Mucosa of rectum (tissue), 2 donors: ENCODE data around the gene GAGE10.
A peak's percentile ranks its signal among the peaks of the same experiment; 100 is the strongest.
"Not testable (repeated sequence)": the region's sequence is repeated elsewhere in the genome, so short reads cannot be mapped to it uniquely, and the experiment has no call there.

Experiments
- H3K27ac ChIP-seq, 2 donors: one replicate each; pipeline ENCODE4 v1.7.0; 2013; ENCODE audit warnings: inconsistent platforms in 2 of 2, low read depth in 2 of 2, low read length in 2 of 2
- H3K27me3 ChIP-seq, 2 donors: one replicate each; pipeline ENCODE4 v1.7.0; 2013; ENCODE audit warnings: low read length in 2 of 2; ENCODE audit not compliant: control insufficient read depth in 2 of 2, insufficient read depth in 2 of 2
- H3K36me3 ChIP-seq, 2 donors: one replicate each; pipeline ENCODE4 v1.7.0; 2013; ENCODE audit warnings: low read length in 2 of 2; ENCODE audit not compliant: control insufficient read depth in 2 of 2, insufficient read depth in 2 of 2
- H3K4me1 ChIP-seq, 2 donors: one replicate each; pipeline ENCODE4 v1.7.0; 2013; ENCODE audit warnings: low read length in 2 of 2, mild to moderate bottlenecking in 1 of 2; ENCODE audit not compliant: control insufficient read depth in 2 of 2, insufficient read depth in 2 of 2
- H3K4me3 ChIP-seq, 2 donors: one replicate each; pipeline ENCODE4 v1.7.0; 2013; ENCODE audit warnings: low read length in 2 of 2
- H3K9ac ChIP-seq, 2 donors: one replicate each; pipeline ENCODE4 v1.7.0; 2013; ENCODE audit warnings: low read length in 2 of 2, low read depth in 1 of 2, mild to moderate bottlenecking in 1 of 2
- H3K9me3 ChIP-seq, 2 donors: one replicate each; pipeline ENCODE4 v1.7.0; 2013; ENCODE audit warnings: low read length in 2 of 2; ENCODE audit not compliant: control insufficient read depth in 2 of 2
- donor health status: healthy.
- donor health status: Normal muscosa, but diverticular disease.

GAGE10 gene

GRCh38 chrX:49291615-49292337 lies 11.7 kb upstream of the GAGE10 start:
- H3K27me3 ChIP-seq, result no peaks in the 10 kb centered on the region
- no peaks in the 10 kb centered on the region for H3K9me3 ChIP-seq
- H3K36me3 ChIP-seq, result no peaks in the 10 kb centered on the region
- no peaks in the 10 kb centered on the region for H3K4me1 ChIP-seq
- H3K9ac ChIP-seq, result no peak overlapping the region
- H3K4me3 ChIP-seq, result peak overlapping the region in 1 of 2 donors; percentile 7
- no peak overlapping the region for H3K27ac ChIP-seq

- H3K4me1 ChIP-seq, result no peaks in the 10 kb centered on the region
- H3K27ac ChIP-seq, result no peak overlapping the region
- no peak overlapping the region for H3K9ac ChIP-seq
- H3K4me3 ChIP-seq, result no peak overlapping the region
- no peaks in the 10 kb centered on the region for H3K27me3 ChIP-seq
- H3K36me3 ChIP-seq, result no peaks in the 10 kb centered on the region
- no peaks in the 10 kb centered on the region for H3K9me3 ChIP-seq
Measured at GRCh38 chrX:49292400-49293362, 10.8 kb upstream of the GAGE10 start.

- H3K4me1 ChIP-seq, H3K9ac ChIP-seq, H3K4me3 ChIP-seq, H3K27ac ChIP-seq, H3K36me3 ChIP-seq, H3K27me3 ChIP-seq, H3K9me3 ChIP-seq: not testable (repeated sequence)
Measured at GRCh38 chrX:49299293-49299692, 4.2 kb upstream of the GAGE10 start.

GRCh38 chrX:49300703-49301102 lies 2.7 kb upstream of the GAGE10 start:
- no peak overlapping the region for H3K9ac ChIP-seq
- no peaks in the 10 kb centered on the region for H3K36me3 ChIP-seq
- no peaks in the 10 kb centered on the region for H3K9me3 ChIP-seq
- no peaks in the 10 kb centered on the region for H3K4me1 ChIP-seq
- H3K27ac ChIP-seq, result no peak overlapping the region
- H3K4me3 ChIP-seq, result no peak overlapping the region
- H3K27me3 ChIP-seq, result no peaks in the 10 kb centered on the region

- H3K36me3 ChIP-seq, H3K27me3 ChIP-seq, H3K4me3 ChIP-seq, H3K9ac ChIP-seq, H3K27ac ChIP-seq, H3K9me3 ChIP-seq, H3K4me1 ChIP-seq: not testable (repeated sequence)
Measured at GRCh38 chrX:49307775-49308174, 4.3 kb downstream of the GAGE10 start.

- H3K9ac ChIP-seq, result peak overlapping the region; percentile 14 to 17
- peaks cover 0 to 9% of the 10 kb centered on the region in 2 donors for H3K4me1 ChIP-seq
- peaks cover 0 to 5% of the 10 kb centered on the region in 2 donors for H3K27me3 ChIP-seq
- no peaks in the 10 kb centered on the region for H3K36me3 ChIP-seq
- peak overlapping the region in 1 of 2 donors; percentile 29 for H3K27ac ChIP-seq
- H3K9me3 ChIP-seq, result no peaks in the 10 kb centered on the region
- H3K4me3 ChIP-seq, result peak overlapping the region; percentile 62 to 67
Measured at GRCh38 chrX:49308604-49309269, 5.3 kb downstream of the GAGE10 start.

- Histone ChIP-seq H3K4me3 (peak overlapping the region; percentile 62 to 67), H3K27ac (peak overlapping the region in 1 of 2 donors; percentile 29), H3K4me1 (peaks cover 0 to 9% of the 10 kb centered on the region in 2 donors), H3K9ac (peak overlapping the region; percentile 27 to 41), H3K9me3 (no peaks in the 10 kb centered on the region), H3K27me3 (peaks cover 0 to 5% of the 10 kb centered on the region in 2 donors), H3K36me3 (no peaks in the 10 kb centered on the region)
Measured at GRCh38 chrX:49309401-49309981, 6.0 kb downstream of the GAGE10 start.

- H3K9ac ChIP-seq, result no peak overlapping the region
- H3K36me3 ChIP-seq, result no peaks in the 10 kb centered on the region
- no peaks in the 10 kb centered on the region for H3K9me3 ChIP-seq
- peaks cover 0 to 5% of the 10 kb centered on the region in 2 donors for H3K27me3 ChIP-seq
- H3K4me1 ChIP-seq, result peaks cover 0 to 9% of the 10 kb centered on the region in 2 donors
- H3K27ac ChIP-seq, result no peak overlapping the region
- no peak overlapping the region for H3K4me3 ChIP-seq
Measured at GRCh38 chrX:49310371-49310770, 6.9 kb downstream of the GAGE10 start.

- Histone ChIP-seq H3K27me3 (peaks cover 0 to 5% of the 10 kb centered on the region in 2 donors), H3K4me1 (peaks cover 0 to 9% of the 10 kb centered on the region in 2 donors), H3K9ac (no peak overlapping the region), H3K27ac (no peak overlapping the region), H3K9me3 (no peaks in the 10 kb centered on the region), H3K4me3 (no peak overlapping the region), H3K36me3 (no peaks in the 10 kb centered on the region)
Measured at GRCh38 chrX:49312176-49312575, 8.7 kb downstream of the GAGE10 start.
